Astrocyte of the cerebellum (primary cell): ENCODE data around the gene AGXT2.

ENCODE experiments used
- DNase-seq: peaks from one replicate; pipeline ENCODE4 v3.0.0-alpha.2; 2011; ENCODE audit warnings: low read depth
- H3K4me3 ChIP-seq: 2 replicates; pipeline ENCODE4 v1.5.1; 2011; ENCODE audit warnings: mild to moderate bottlenecking, low read depth, low read length, moderate library complexity
- in situ Hi-C: cut with HindIII; loops from 2 replicates; pipeline ENCODE4 v1.10.0; 2017; ENCODE audit warnings: low sequenced_read_pairs
- TF ChIP-seq, protein P1 (sequence below): IDR thresholded peaks from 2 replicates; pipeline ENCODE4 v1.5.1; 2012; ENCODE audit warnings: low read length, low read depth, moderate library complexity, mild to moderate bottlenecking; ENCODE audit errors: missing control alignments

Gene AGXT2

DNA sequence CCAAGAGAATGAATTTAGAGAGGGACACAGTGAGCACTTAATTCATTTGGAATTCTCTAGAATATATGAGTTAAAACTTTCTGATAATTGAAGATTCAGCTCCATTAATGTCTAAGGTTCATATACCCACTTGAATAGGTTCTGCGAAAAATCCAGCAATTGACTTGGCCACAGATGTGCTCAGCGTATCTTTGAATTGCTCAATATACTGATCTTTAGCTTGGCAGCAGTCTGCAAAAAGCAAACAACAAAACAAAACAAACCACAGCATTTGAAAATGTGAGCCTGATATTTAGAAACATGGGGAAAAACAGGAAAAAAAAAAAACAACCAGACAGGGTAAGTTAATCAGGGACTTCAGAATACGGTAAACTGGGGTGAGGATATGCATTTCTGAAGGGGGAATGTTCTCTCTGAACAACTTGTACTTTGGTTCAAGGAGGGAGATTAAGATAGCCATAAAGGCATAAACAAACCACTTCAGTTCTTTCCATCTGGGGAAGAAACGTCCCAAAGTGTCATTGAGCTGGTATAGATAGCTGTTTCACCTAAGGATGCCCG lies 21.4 kb downstream of the AGXT2 start:
- no peak for DNase-seq
- no peak overlapping the region for H3K4me3 ChIP-seq
- TF ChIP-seq, protein P1, sequence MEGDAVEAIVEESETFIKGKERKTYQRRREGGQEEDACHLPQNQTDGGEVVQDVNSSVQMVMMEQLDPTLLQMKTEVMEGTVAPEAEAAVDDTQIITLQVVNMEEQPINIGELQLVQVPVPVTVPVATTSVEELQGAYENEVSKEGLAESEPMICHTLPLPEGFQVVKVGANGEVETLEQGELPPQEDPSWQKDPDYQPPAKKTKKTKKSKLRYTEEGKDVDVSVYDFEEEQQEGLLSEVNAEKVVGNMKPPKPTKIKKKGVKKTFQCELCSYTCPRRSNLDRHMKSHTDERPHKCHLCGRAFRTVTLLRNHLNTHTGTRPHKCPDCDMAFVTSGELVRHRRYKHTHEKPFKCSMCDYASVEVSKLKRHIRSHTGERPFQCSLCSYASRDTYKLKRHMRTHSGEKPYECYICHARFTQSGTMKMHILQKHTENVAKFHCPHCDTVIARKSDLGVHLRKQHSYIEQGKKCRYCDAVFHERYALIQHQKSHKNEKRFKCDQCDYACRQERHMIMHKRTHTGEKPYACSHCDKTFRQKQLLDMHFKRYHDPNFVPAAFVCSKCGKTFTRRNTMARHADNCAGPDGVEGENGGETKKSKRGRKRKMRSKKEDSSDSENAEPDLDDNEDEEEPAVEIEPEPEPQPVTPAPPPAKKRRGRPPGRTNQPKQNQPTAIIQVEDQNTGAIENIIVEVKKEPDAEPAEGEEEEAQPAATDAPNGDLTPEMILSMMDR = no peak
- in situ Hi-C loops = no loop called here

DNA sequence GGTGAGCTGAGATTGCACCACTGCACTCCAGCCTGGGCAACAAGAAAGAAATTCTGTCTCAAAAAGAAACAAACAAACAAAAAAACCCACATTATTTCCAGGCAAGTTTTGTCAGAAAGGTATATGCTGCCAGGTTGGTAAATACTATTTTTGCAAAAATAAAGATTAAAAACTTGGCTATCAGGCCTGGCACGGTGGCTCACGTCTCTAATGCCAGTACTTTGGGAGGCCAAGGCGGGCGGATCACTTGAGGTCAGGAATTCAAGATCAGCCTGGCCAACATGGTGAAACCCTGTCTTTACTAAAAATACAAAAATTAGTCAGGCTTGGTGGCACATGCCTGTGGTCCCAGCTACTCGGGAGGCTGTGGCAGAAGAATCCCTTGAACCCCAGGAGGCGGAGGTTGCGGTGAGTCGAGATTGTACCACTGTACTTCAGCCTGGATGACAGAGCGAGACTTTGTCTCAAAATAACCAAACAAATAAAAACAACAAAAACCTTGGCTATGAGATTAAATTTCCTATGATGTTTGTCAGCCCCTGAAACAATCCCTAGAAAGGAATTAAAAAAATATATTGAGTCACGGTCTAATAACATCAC lies 22.7 kb downstream of the AGXT2 start:
- in situ Hi-C loops = no loop called here
- TF ChIP-seq, protein P1 = no peak
- DNase-seq = no peak
- H3K4me3 ChIP-seq = no peak overlapping the region

GRCh38 chr5:35023391-35024178 lies 24.2 kb downstream of the AGXT2 start:
- DNase-seq = no peak
- in situ Hi-C loops = no loop called here
- TF ChIP-seq, protein P1 = no peak
- no peak overlapping the region for H3K4me3 ChIP-seq

- DNase-seq = no peak
- TF ChIP-seq, protein P1 = no peak
- in situ Hi-C loops = no loop called here
- H3K4me3 ChIP-seq = no peak overlapping the region
Measured at GRCh38 chr5:35016174-35017051, 31.3 kb downstream of the AGXT2 start.

DNA sequence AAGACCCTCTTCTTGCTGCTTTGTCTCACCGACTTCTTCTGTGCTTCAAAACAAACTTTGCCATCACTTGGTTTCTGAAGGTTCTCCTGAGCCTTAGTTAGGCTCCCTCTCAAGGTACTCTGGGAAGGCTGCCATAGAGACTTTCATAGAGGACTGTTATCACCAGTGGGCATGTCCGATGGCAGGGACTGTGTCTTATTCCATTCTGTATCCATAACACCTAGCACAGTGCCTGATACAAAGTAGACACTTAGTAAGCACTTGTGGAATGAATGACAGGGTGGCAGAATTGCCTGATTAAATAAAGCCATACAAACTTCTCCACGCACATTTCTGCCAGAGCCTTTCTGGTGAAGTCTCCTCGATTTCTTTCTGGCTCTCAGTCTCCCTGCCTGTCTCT lies 32.7 kb downstream of the AGXT2 start:
- TF ChIP-seq, protein P1 = no peak
- no peak overlapping the region for H3K4me3 ChIP-seq
- in situ Hi-C loops = no loop called here
- no peak for DNase-seq

- DNase-seq = peak; percentile 32
- H3K4me3 ChIP-seq = no peak overlapping the region
- TF ChIP-seq, protein P1 = no peak
- in situ Hi-C loops = no loop called here
Measured at GRCh38 chr5:35012796-35013195, 35.0 kb downstream of the AGXT2 start.
